ENCODE measurements around the gene CAMK1D. TPM values are rescaled to one million over a fixed set of nuclear protein-coding genes. Genes with fewer than 3 reads are reported as not detected.
"Not testable (repeated sequence)": the region's sequence is repeated elsewhere in the genome, so short reads cannot be mapped to it uniquely, and the experiment has no call there.

CAMK1D gene
- total and polyA plus RNA-seq, 4 experiments from 2014 or later, result 5.2 to 22.2 (median 19.4) TPM

DNA sequence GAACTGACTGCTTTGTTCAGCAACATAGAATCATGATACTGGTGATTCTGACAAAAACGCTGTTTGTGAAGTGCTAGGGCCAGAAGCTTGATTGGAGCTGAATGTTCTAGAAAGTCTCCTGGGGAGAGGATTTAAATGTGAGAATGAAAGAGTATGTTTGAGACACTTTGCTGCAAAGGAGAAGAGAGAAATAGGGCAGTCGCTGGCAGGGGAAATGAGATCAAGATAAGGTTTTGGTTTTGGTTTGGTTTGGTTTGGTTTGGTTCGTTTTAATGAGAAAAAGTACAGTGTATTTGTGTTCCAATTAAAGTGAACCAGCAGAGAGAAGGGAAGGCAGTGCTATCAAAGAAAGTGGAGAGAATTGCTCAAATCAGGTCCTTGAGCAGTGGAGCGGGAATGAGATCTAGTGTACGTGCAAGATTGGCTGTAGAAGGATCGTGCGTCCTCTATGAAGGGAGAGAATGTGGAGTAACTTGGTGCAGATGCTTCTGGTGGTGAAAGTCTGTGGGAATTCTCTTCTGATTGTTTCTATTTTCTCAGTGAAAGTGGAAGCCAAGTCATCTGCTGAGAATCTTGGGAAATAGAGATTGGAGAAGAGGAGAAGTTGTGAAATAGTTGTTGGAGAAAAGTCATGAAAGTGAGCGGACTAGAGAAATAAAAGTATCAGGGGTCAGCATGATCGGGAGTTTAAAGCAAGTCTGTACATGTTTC lies 381.6 kb downstream of the CAMK1D start:
- Mint-ChIP-seq H3K4me3 (no peak overlapping the region), H3K27ac (no peak overlapping the region), H3K27me3 (no peaks in the 10 kb centered on the region), H3K9me3 (no peaks in the 10 kb centered on the region), H3K4me1 (peaks cover 5 to 12% (median 9%) of the 10 kb centered on the region in 4 donors), H3K36me3 (peaks cover under 1 to 2% of the 10 kb centered on the region in 2 donors)
- ChIA-PET CTCF (ENCODE audit: partially characterized antibody) (interaction anchor here (0.5 kb wide), 1 partner anchor 232 kb away, joined by 3 read pairs; no protein-coding TSS in a partner anchor), POLR2A (ENCODE audit: partially characterized antibody) (no interaction called here)
- Histone ChIP-seq H3K9me3 (ENCODE audit: control insufficient read depth in 1 of 2, low read length in 2 of 2) (no peaks in the 10 kb centered on the region), H3K27me3 (ENCODE audit: insufficient read depth, low read length) (no peaks in the 10 kb centered on the region), H3K27ac (ENCODE audit: low read depth, low read length) (no peak overlapping the region), H3K36me3 (ENCODE audit: insufficient read depth, low read length) (no peaks in the 10 kb centered on the region), H3K4me3 (ENCODE audit: low read length in 2 of 2) (no peak overlapping the region), H3K4me1 (ENCODE audit: insufficient read depth, low read length) (peaks cover 8% of the 10 kb centered on the region)
- intact Hi-C loops (cut with micrococcal nuclease), result no loop called here
- peak in 1 of 5 donors; percentile 16 for DNase-seq

DNA sequence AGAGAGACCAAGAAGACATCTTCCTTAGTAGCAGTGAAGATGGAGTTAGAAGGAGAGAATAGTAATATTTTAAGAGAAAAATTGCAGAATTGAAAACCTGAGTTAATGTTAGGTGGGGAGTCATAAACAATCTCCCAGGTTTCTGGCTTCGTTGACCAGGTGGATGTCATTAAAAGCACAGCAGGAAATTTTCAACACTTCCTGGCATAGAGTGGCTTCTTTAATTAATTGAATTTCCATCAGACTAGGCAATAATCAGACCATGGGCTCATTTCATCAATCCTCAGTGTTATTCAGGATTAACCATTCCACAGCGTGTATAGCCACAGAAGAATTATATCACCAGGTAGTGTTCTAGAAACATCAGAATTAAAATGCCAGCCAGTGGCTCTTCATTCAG lies 383.9 kb downstream of the CAMK1D start:
- ChIA-PET CTCF (ENCODE audit: partially characterized antibody) (no interaction called here), POLR2A (ENCODE audit: partially characterized antibody) (no interaction called here)
- intact Hi-C loops (cut with micrococcal nuclease), result no loop called here
- Mint-ChIP-seq H3K9me3 (no peaks in the 10 kb centered on the region), H3K36me3 (peaks cover 4 to 5% of the 10 kb centered on the region in 2 donors), H3K27me3 (no peaks in the 10 kb centered on the region), H3K27ac (peak overlapping the region in 1 of 7 donors; percentile 59), H3K4me1 (peaks cover 0 to 15% (median 5%) of the 10 kb centered on the region in 4 donors), H3K4me3 (no peak overlapping the region)
- H3K4me3 ChIP-seq (ENCODE audit: low read length in 2 of 2), result no peak overlapping the region
- peaks cover 8% of the 10 kb centered on the region for H3K4me1 ChIP-seq (ENCODE audit: insufficient read depth, low read length)
- DNase-seq, result no peak
- H3K27me3 ChIP-seq (ENCODE audit: insufficient read depth, low read length), result no peaks in the 10 kb centered on the region
- H3K9me3 ChIP-seq (ENCODE audit: control insufficient read depth in 1 of 2, low read length in 2 of 2), result no peaks in the 10 kb centered on the region
- no peak overlapping the region for H3K27ac ChIP-seq (ENCODE audit: low read depth, low read length)
- H3K36me3 ChIP-seq (ENCODE audit: insufficient read depth, low read length), result no peaks in the 10 kb centered on the region

DNA sequence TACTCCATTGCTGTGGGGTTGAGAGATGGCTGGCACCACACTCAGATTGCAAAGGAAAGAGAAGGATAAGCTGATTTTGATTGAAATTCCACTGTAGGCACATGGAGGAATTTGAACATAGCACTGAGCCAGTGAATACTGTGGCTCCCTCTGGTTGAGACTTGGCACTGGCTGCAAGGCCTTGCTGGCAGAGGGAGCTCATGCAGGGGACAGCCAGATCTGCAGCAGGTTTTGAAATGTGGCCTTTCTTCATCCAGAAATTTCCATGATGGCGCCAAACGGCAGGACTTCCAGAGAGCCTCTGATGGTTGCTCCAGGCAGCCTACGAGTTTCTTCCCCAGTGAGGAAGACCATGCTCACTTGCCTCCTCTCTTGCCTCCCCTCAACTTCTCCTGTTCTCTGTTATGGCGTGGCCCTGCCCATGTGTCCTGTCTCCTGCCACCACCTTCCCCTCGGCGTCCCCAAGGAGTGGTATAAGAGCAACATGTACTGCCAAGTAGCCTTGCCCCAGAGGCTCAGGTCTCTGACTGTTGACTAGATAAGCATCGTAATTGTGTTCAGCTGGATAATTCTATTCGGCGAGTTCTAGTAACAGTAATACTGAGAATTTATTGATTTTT lies 386.6 kb downstream of the CAMK1D start:
- H3K27ac Mint-ChIP-seq, result no peak overlapping the region
- DNase-seq, result no peak
- peaks cover 4 to 5% of the 10 kb centered on the region in 2 donors for H3K36me3 Mint-ChIP-seq
- H3K36me3 ChIP-seq (ENCODE audit: insufficient read depth, low read length), result no peaks in the 10 kb centered on the region
- H3K9me3 ChIP-seq (ENCODE audit: control insufficient read depth in 1 of 2, low read length in 2 of 2), result no peaks in the 10 kb centered on the region
- H3K27me3 Mint-ChIP-seq, result no peaks in the 10 kb centered on the region
- intact Hi-C loops (cut with micrococcal nuclease), result no loop called here
- H3K4me1 Mint-ChIP-seq, result peaks cover 0 to 6% (median under 1%) of the 10 kb centered on the region in 4 donors
- peak overlapping the region in 1 of 8 donors; percentile 14 for H3K4me3 Mint-ChIP-seq
- POLR2A ChIA-PET (ENCODE audit: partially characterized antibody), result no interaction called here
- H3K27ac ChIP-seq (ENCODE audit: low read depth, low read length), result no peak overlapping the region
- no peaks in the 10 kb centered on the region for H3K9me3 Mint-ChIP-seq
- H3K4me3 ChIP-seq (ENCODE audit: low read length in 2 of 2), result no peak overlapping the region
- CTCF ChIA-PET (ENCODE audit: partially characterized antibody), result no interaction called here
- H3K4me1 ChIP-seq (ENCODE audit: insufficient read depth, low read length), result no peaks in the 10 kb centered on the region
- no peaks in the 10 kb centered on the region for H3K27me3 ChIP-seq (ENCODE audit: insufficient read depth, low read length)

DNA sequence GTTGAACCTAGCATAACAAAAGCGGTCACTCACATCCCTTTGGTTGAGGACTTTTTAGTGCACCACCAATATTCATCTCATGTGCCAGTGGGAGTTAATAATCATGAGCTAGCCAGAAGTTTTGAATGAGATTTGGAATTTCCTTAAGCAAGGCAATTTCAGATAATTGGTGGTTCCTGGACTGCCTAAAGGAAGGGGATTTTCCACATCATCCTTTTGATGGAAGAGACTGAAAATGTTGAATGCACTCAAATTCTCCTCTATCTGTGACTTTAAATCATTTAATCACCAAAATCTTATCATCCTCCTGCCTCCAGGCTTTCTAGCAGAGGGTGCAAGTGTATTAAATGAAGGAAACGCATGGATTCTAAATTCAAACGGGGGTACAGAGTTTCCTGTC lies 391.5 kb downstream of the CAMK1D start:
- ChIA-PET CTCF (ENCODE audit: partially characterized antibody) (no interaction called here), POLR2A (ENCODE audit: partially characterized antibody) (no interaction called here)
- no peaks in the 10 kb centered on the region for H3K4me1 ChIP-seq (ENCODE audit: insufficient read depth, low read length)
- Mint-ChIP-seq H3K27ac (no peak overlapping the region), H3K4me3 (no peak overlapping the region), H3K9me3 (no peaks in the 10 kb centered on the region), H3K36me3 (peaks cover 3 to 4% of the 10 kb centered on the region in 2 donors), H3K4me1 (peaks cover 0 to 9% (median 1%) of the 10 kb centered on the region in 4 donors), H3K27me3 (no peaks in the 10 kb centered on the region)
- no peak overlapping the region for H3K4me3 ChIP-seq (ENCODE audit: low read length in 2 of 2)
- no peaks in the 10 kb centered on the region for H3K36me3 ChIP-seq (ENCODE audit: insufficient read depth, low read length)
- H3K9me3 ChIP-seq (ENCODE audit: control insufficient read depth in 1 of 2, low read length in 2 of 2), result no peaks in the 10 kb centered on the region
- H3K27me3 ChIP-seq (ENCODE audit: insufficient read depth, low read length), result no peaks in the 10 kb centered on the region
- no peak for DNase-seq
- intact Hi-C loops (cut with micrococcal nuclease), result no loop called here
- no peak overlapping the region for H3K27ac ChIP-seq (ENCODE audit: low read depth, low read length)

DNA sequence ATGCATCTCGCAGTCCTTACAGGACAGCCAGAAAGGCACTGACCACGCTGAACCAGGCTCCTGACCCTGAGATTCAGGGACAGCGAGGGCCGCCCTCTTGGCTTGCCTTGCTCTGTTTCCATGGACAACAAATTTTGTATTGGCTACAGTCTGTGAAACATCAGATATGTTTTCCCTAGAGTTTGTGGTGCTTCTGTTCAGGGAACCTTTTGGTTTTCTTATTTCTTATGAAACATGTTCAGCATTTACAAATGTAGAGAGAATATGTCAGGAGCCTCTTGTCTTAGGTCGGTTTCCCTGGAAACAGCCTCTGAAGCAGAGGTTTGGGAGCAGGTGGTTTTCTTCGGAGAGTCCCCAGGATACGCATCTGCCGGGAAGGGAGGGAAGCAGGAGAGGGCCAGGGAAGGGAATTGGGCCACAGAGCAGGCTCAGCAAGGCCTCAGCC lies 392.0 kb downstream of the CAMK1D start:
- Mint-ChIP-seq H3K36me3 (peaks cover 0 to 3% of the 10 kb centered on the region in 2 donors), H3K4me1 (peaks cover 0 to 9% (median under 1%) of the 10 kb centered on the region in 4 donors), H3K9me3 (no peaks in the 10 kb centered on the region), H3K27ac (no peak overlapping the region), H3K4me3 (no peak overlapping the region), H3K27me3 (no peaks in the 10 kb centered on the region)
- Histone ChIP-seq H3K27ac (ENCODE audit: low read depth, low read length) (no peak overlapping the region), H3K27me3 (ENCODE audit: insufficient read depth, low read length) (no peaks in the 10 kb centered on the region), H3K4me3 (ENCODE audit: low read length in 2 of 2) (no peak overlapping the region), H3K9me3 (ENCODE audit: control insufficient read depth in 1 of 2, low read length in 2 of 2) (no peaks in the 10 kb centered on the region), H3K36me3 (ENCODE audit: insufficient read depth, low read length) (no peaks in the 10 kb centered on the region), H3K4me1 (ENCODE audit: insufficient read depth, low read length) (no peaks in the 10 kb centered on the region)
- DNase-seq, result no peak
- ChIA-PET POLR2A (ENCODE audit: partially characterized antibody) (no interaction called here), CTCF (ENCODE audit: partially characterized antibody) (no interaction called here)
- intact Hi-C loops (cut with micrococcal nuclease), result no loop called here

DNA sequence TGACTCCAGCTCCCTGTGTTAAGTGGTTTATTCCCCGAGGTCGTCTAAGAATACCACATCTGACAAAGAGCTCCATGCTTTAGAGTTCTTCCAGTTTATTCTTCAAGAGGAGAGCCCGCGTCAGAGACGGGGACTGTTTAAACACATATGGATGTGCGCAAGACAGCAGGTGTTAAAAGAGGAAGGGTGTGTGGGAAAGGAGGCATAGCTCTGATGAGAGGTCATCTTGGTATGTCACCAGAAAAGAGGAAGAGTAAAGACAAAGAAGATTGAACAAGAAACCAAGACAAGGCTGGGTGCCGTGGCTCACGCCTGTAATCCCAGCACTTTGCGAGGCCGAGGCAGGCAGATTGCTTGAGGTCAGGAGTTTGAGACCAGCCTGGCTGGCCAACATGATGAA lies 393.4 kb downstream of the CAMK1D start:
- ChIA-PET CTCF (ENCODE audit: partially characterized antibody) (interaction anchor here (1.2 kb wide), 1 partner anchor 86 kb away, joined by 3 read pairs; no protein-coding TSS in a partner anchor), POLR2A (ENCODE audit: partially characterized antibody) (no interaction called here)
- Histone ChIP-seq H3K36me3 (ENCODE audit: insufficient read depth, low read length) (no peaks in the 10 kb centered on the region), H3K27me3 (ENCODE audit: insufficient read depth, low read length) (no peaks in the 10 kb centered on the region), H3K4me1 (ENCODE audit: insufficient read depth, low read length) (no peaks in the 10 kb centered on the region), H3K9me3 (ENCODE audit: control insufficient read depth in 1 of 2, low read length in 2 of 2) (no peaks in the 10 kb centered on the region), H3K27ac (ENCODE audit: low read depth, low read length) (no peak overlapping the region), H3K4me3 (ENCODE audit: low read length in 2 of 2) (no peak overlapping the region)
- Mint-ChIP-seq H3K4me3 (no peak overlapping the region), H3K27me3 (no peaks in the 10 kb centered on the region), H3K36me3 (no peaks in the 10 kb centered on the region), H3K4me1 (peaks cover 0 to 4% (median 2%) of the 10 kb centered on the region in 4 donors), H3K27ac (no peak overlapping the region), H3K9me3 (no peaks in the 10 kb centered on the region)
- intact Hi-C loops (cut with micrococcal nuclease), result no loop called here
- no peak for DNase-seq

DNA sequence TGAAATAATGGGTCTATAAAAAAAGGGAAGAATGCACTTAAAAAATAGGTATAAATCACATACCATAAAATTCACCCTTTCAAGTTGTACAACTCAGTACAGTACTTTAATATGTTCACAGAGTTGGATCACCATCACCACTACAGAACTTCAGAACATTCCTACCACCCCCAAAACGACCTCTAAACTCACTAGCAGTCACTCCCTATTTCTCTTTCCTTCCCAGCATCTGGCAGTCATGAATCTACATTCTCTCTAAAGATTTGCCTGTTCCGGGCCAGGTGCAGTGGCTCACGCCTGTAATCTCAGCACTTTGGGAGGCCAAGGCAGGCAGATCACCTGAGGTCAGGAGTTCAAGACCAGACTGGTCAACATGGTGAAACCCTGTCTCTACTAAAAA lies 394.1 kb downstream of the CAMK1D start:
- H3K27ac ChIP-seq (ENCODE audit: low read depth, low read length); H3K9me3 Mint-ChIP-seq; H3K9me3 ChIP-seq (ENCODE audit: control insufficient read depth in 1 of 2, low read length in 2 of 2); H3K36me3 Mint-ChIP-seq; H3K4me1 ChIP-seq (ENCODE audit: insufficient read depth, low read length); H3K4me3 ChIP-seq (ENCODE audit: low read length in 2 of 2); H3K27me3 Mint-ChIP-seq; DNase-seq; intact Hi-C loops (cut with micrococcal nuclease); H3K27me3 ChIP-seq (ENCODE audit: insufficient read depth, low read length); H3K4me1 Mint-ChIP-seq; H3K36me3 ChIP-seq (ENCODE audit: insufficient read depth, low read length); POLR2A ChIA-PET (ENCODE audit: partially characterized antibody); H3K4me3 Mint-ChIP-seq: not testable (repeated sequence)
- peak overlapping the region in 1 of 7 donors; percentile 18 for H3K27ac Mint-ChIP-seq
- CTCF ChIA-PET (ENCODE audit: partially characterized antibody), result interaction anchor here (1.6 kb wide), 1 partner anchor 479 kb away, joined by 4 read pairs; no protein-coding TSS in a partner anchor
